Chondrocyte (in vitro differentiated cells): ENCODE results near the gene ESPNL. TPM values are rescaled to one million over a fixed set of nuclear protein-coding genes. Genes with fewer than 3 reads are reported as not detected.

Experiments
- DNase-seq: peaks from one replicate; pipeline ENCODE4 v3.0.0; 2021; ENCODE audit warnings: mixed read lengths, low spot score
- H3K27ac Mint-ChIP-seq: one replicate; pipeline ENCODE4 v1.8.0; 2021; ENCODE audit warnings: mild to moderate bottlenecking, moderate library complexity, mixed read lengths; ENCODE audit not compliant: unreplicated experiment
- H3K27me3 Mint-ChIP-seq: 2 replicates; pipeline ENCODE4 v1.8.0; 2021; ENCODE audit warnings: low read depth, mixed read lengths
- H3K36me3 Mint-ChIP-seq: 2 replicates; pipeline ENCODE4 v1.8.0; 2021; ENCODE audit warnings: low read depth, mixed read lengths
- H3K4me1 Mint-ChIP-seq: 2 replicates; pipeline ENCODE4 v1.8.0; 2021; ENCODE audit warnings: low read depth, mild to moderate bottlenecking, mixed read lengths
- H3K4me3 Mint-ChIP-seq: one replicate; pipeline ENCODE4 v1.8.0; 2021; ENCODE audit warnings: mild to moderate bottlenecking, moderate library complexity, mixed read lengths; ENCODE audit not compliant: unreplicated experiment
- H3K9me3 Mint-ChIP-seq: 2 replicates; pipeline ENCODE4 v1.8.0; 2021; ENCODE audit warnings: low read depth, mixed read lengths
- CTCF ChIP-seq: fragments of 200-600 bp; sonication (generic); IDR thresholded peaks from 2 replicates; pipeline ENCODE4 v1.5.0; 2021; ENCODE audit warnings: antibody characterized with exemption, mild to moderate bottlenecking, moderate library complexity
- total RNA-seq: library from RNA; stranded (reverse); gene quantifications from 3 replicates; pipeline ENCODE4 v1.2.1, GENCODE V29; 2021

The ESPNL gene
- total RNA-seq, 1 donor from 2014 or later = 0.07 TPM

GRCh38 chr2:238090887-238091286, 9.3 kb upstream of the ESPNL start:
- no peak for DNase-seq
- TF ChIP-seq CTCF = no peak
- no peaks in the 10 kb centered on the region for H3K27me3 Mint-ChIP-seq
- H3K27ac Mint-ChIP-seq = no peak overlapping the region
- H3K4me3 Mint-ChIP-seq = no peak overlapping the region
- H3K9me3 Mint-ChIP-seq = no peaks in the 10 kb centered on the region
- H3K4me1 Mint-ChIP-seq = peaks cover under 1% of the 10 kb centered on the region
- H3K36me3 Mint-ChIP-seq = peaks cover 7% of the 10 kb centered on the region

GRCh38 chr2:238091436-238092060, 8.6 kb upstream of the ESPNL start:
- Mint-ChIP-seq H3K4me1 (peaks cover 5% of the 10 kb centered on the region), H3K4me3 (no peak overlapping the region), H3K9me3 (no peaks in the 10 kb centered on the region), H3K36me3 (peaks cover 5% of the 10 kb centered on the region), H3K27me3 (no peaks in the 10 kb centered on the region), H3K27ac (no peak overlapping the region)
- no peak for DNase-seq
- no peak for TF ChIP-seq CTCF

GRCh38 chr2:238092486-238093035, 7.6 kb upstream of the ESPNL start:
- no peaks in the 10 kb centered on the region for H3K27me3 Mint-ChIP-seq
- DNase-seq = no peak
- peaks cover 5% of the 10 kb centered on the region for H3K36me3 Mint-ChIP-seq
- H3K9me3 Mint-ChIP-seq = no peaks in the 10 kb centered on the region
- no peak for TF ChIP-seq CTCF
- no peak overlapping the region for H3K27ac Mint-ChIP-seq
- H3K4me1 Mint-ChIP-seq = peaks cover 5% of the 10 kb centered on the region
- H3K4me3 Mint-ChIP-seq = no peak overlapping the region

GRCh38 chr2:238093181-238094140, 6.7 kb upstream of the ESPNL start:
- no peak for DNase-seq
- Mint-ChIP-seq H3K27ac (no peak overlapping the region), H3K4me3 (no peak overlapping the region), H3K4me1 (peaks cover 5% of the 10 kb centered on the region), H3K9me3 (no peaks in the 10 kb centered on the region), H3K27me3 (no peaks in the 10 kb centered on the region), H3K36me3 (peaks cover 5% of the 10 kb centered on the region)
- no peak for TF ChIP-seq CTCF

GRCh38 chr2:238094438-238095022, 5.6 kb upstream of the ESPNL start:
- no peak overlapping the region for H3K27ac Mint-ChIP-seq
- no peak for DNase-seq
- no peak overlapping the region for H3K4me3 Mint-ChIP-seq
- H3K27me3 Mint-ChIP-seq = no peaks in the 10 kb centered on the region
- H3K4me1 Mint-ChIP-seq = peaks cover 5% of the 10 kb centered on the region
- no peaks in the 10 kb centered on the region for H3K9me3 Mint-ChIP-seq
- peaks cover 5% of the 10 kb centered on the region for H3K36me3 Mint-ChIP-seq
- TF ChIP-seq CTCF = no peak
